ENCODE data around the gene BIN1. TPM values are rescaled to one million over a fixed set of nuclear protein-coding genes. Genes with fewer than 3 reads are reported as not detected.

BIN1 gene
- total RNA-seq, 1 donor from 2014 or later, result 99.0 TPM

DNA sequence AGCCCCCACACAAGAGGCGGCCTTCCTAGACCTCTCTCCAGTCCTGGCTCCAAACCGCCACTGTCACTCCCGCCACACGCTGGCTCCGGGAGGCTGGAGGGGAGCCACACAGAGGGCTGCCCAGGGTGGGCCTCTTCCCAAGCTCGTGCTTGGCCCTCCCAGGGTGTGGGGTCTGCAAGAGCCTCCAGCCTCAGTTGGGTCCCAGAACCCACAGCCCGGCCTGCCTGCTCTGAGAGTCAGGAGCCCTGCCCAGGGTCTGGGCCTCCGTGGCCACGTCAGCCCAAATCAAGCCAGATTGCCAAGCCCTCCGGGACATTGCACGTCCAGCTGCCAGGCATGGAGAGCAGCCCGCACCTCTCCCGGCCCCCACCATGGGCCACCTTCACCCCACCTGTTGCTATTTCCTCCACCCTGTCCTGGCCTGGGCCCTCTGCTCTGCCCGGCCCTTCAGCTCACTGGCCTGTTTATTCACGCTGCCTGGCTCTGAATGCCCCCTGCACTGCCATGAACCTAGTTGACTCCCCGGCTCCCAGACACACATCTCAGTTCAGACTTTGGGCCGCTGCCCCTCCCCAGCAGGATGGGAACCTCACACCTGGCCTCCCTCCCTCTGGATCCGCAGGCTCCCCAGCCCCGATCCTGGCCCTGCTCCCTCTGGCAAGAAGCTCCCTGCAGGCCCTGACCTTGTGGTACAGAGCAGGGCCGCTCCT is 61.0 kb downstream of the BIN1 start:
- no peak for TF ChIP-seq CTCF (conservative IDR thresholded peaks at IDR 0.05; ENCODE audit: low read depth, low read length)
- H3K4me3 ChIP-seq (ENCODE audit: low read depth, low read length), result no peak overlapping the region
- no peak for DNase-seq (ENCODE audit: low read depth)

- no peak overlapping the region for H3K4me3 ChIP-seq (ENCODE audit: low read depth, low read length)
- DNase-seq (ENCODE audit: low read depth), result no peak
- TF ChIP-seq CTCF (conservative IDR thresholded peaks at IDR 0.05; ENCODE audit: low read depth, low read length), result no peak
These were observed 61.8 kb downstream of the BIN1 start for GRCh38 chr2:127044977-127045661.

GRCh38 chr2:127044165-127044718 is 62.7 kb downstream of the BIN1 start:
- no peak for TF ChIP-seq CTCF (conservative IDR thresholded peaks at IDR 0.05; ENCODE audit: low read depth, low read length)
- H3K4me3 ChIP-seq (ENCODE audit: low read depth, low read length), result no peak overlapping the region
- DNase-seq (ENCODE audit: low read depth), result no peak

DNA sequence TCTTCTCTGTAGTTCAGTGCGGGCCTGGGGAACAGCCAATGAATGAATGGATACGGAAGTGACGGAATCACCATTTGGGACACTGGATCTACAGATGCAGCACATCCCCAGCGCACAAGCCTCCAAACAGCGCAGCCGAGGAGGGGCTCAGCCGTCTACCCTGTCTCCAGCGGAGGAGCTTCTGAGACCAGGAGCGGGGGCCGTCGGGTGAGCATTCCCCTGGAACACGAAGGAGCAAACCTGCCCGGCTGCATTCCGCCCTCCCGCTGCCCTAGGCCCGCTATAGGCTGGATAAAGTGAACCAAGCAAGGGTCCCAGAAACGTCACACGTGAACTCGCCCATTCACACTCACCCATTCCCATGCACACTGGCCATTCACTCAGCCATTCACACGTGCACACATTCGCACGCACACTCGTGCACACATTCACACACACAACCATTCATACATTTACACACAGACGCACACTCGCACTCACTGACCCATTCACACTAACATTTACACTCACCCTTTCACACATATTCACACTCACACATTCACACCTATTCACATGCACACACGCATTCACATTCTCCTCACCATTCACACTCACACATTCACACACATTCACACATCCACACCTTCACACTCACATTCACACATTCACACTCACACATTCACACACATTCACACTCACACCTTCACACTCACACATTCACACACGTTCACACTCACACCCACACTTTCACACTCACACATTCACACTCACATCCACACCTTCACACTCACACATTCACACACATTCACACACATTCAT is 63.4 kb downstream of the BIN1 start:
- TF ChIP-seq CTCF (conservative IDR thresholded peaks at IDR 0.05; ENCODE audit: low read depth, low read length), result no peak
- no peak for DNase-seq (ENCODE audit: low read depth)
- H3K4me3 ChIP-seq (ENCODE audit: low read depth, low read length), result no peak overlapping the region

- DNase-seq (ENCODE audit: low read depth), result no peak
- no peak for TF ChIP-seq CTCF (conservative IDR thresholded peaks at IDR 0.05; ENCODE audit: low read depth, low read length)
These were observed 65.5 kb downstream of the BIN1 start for GRCh38 chr2:127041259-127041970.

DNA sequence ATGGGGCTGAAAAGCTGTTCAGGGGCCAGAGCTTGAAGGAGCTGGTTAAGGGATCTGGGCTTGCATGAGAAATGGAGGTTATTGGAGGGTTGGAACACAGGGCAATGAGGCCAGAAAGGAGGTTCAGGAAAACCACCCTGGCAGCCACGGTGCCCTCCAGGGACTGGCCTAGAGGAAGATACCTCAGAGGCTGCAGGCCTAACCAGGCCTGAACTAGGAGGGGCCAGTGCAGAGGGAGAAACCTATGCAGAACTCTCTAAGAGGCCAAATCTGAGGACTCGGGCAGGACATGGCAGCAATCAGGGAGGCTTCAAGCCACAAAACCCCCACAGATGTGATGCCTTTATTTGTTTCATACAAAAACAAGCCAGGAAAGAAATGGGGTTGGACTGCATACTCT is 66.8 kb downstream of the BIN1 start:
- H3K4me3 ChIP-seq (ENCODE audit: low read depth, low read length), result no peak overlapping the region
- DNase-seq (ENCODE audit: low read depth), result no peak
- TF ChIP-seq CTCF (conservative IDR thresholded peaks at IDR 0.05; ENCODE audit: low read depth, low read length), result no peak

More at GRCh38 chr2:127041259-127041970, 65.5 kb downstream of the BIN1 start:
- no peak overlapping the region for H3K4me3 ChIP-seq (ENCODE audit: low read depth, low read length)
